GM12878 (cell line): ENCODE results near the gene B4GALT1. TPM values are rescaled to one million over a fixed set of nuclear protein-coding genes. Genes with fewer than 3 reads are reported as not detected.

Source experiments
- ATAC-seq: fragments of 200-7000 bp; cut with Tn5 transposase; 3 replicates; pipeline ENCODE4 v1.9.1; 2020; ENCODE audit warnings: mild to moderate bottlenecking, moderate library complexity
- BruUV-seq: library from RNA; stranded (reverse); fragments of 400-500 nt; replicated peaks from 2 replicates; lab custom pipeline; 2021; lab: Mats Ljungman, UMichigan
- CTCF ChIA-PET: fragments of 300-600 bp; sonication (Branson Sonifier 250); formaldehyde crosslinking; extraction: SDS; loops from one replicate; lab custom pipeline; 2021; ENCODE audit warnings: inconsistent platforms; lab: Yijun Ruan, JAX
- POLR2A ChIA-PET: fragments of 350-600 bp; formaldehyde crosslinking; extraction: SDS; loops from one replicate; lab custom pipeline; 2021; ENCODE audit warnings: inconsistent platforms; lab: Charles Lee
- RAD21 ChIA-PET: fragments of 300-600 bp; sonication (Branson Sonifier 250); formaldehyde crosslinking; loops from one replicate; lab custom pipeline; 2023; ENCODE audit warnings: antibody characterized with exemption; ENCODE audit not compliant: unreplicated experiment; lab: Charles Lee
- SMC1A ChIA-PET: fragments of 300-600 bp; sonication (Branson Sonifier 250); formaldehyde crosslinking; loops from one replicate; lab custom pipeline; 2023; ENCODE audit not compliant: unreplicated experiment, uncharacterized antibody; lab: Charles Lee
- DNase-seq: peaks from one replicate; pipeline ENCODE4 v3.0.0-alpha.2; 2011; ENCODE audit warnings: low read depth, low spot score
- FAIRE-seq: peaks from 3 replicates; lab custom pipeline; 2011; peaks lifted over from hg19 to GRCh38; lab: Jason Lieb, UNC
- H2AFZ ChIP-seq: 2 replicates; pipeline ENCODE4 v1.6.0; 2011; ENCODE audit warnings: low read depth, low read length, control low read depth; ENCODE audit not compliant: control insufficient read depth
- H3K27ac ChIP-seq: 2 replicates; pipeline ENCODE4 v1.5.1; 2011; ENCODE audit warnings: control low read depth; ENCODE audit not compliant: control insufficient read depth, insufficient read depth
- H3K27me3 ChIP-seq, 2 experiments: replicated peaks in 1 of 2; 2 replicates each; pipeline versions ENCODE4 v1.6.0 to v1.6.1; 2011; ENCODE audit warnings: low read length in 1 of 2; ENCODE audit not compliant: control insufficient read depth in 2 of 2, insufficient read depth in 2 of 2
- H3K36me3 ChIP-seq, 2 experiments: 2 replicates each; pipeline ENCODE4 v1.5.1; 2011; ENCODE audit warnings: low read length in 1 of 2; ENCODE audit not compliant: control insufficient read depth in 2 of 2, insufficient read depth in 2 of 2
- H3K4me1 ChIP-seq: 2 replicates; pipeline ENCODE4 v1.6.1; 2011; ENCODE audit warnings: mild to moderate bottlenecking, low read length, moderate library complexity, mixed read lengths; ENCODE audit not compliant: control insufficient read depth, insufficient read depth
- H3K4me2 ChIP-seq: 2 replicates; pipeline ENCODE4 v1.6.0; 2011; ENCODE audit warnings: control low read depth; ENCODE audit not compliant: control insufficient read depth, insufficient read depth
- H3K4me3 ChIP-seq: fragments of 200-600 bp; sonication (generic); 2 replicates; pipeline ENCODE4 v1.5.1; 2016
- H3K79me2 ChIP-seq: 2 replicates; pipeline ENCODE4 v1.6.0; 2011; ENCODE audit warnings: low read length; ENCODE audit not compliant: control insufficient read depth, insufficient read depth
- H3K9ac ChIP-seq: 2 replicates; pipeline ENCODE4 v1.8.0; 2011; ENCODE audit warnings: low read length, control low read depth, mixed read lengths; ENCODE audit not compliant: control insufficient read depth, insufficient read depth
- H3K9me3 ChIP-seq: replicated peaks from 3 replicates; pipeline ENCODE4 v1.5.1; 2011; ENCODE audit warnings: mild to moderate bottlenecking, low read length; ENCODE audit not compliant: control insufficient read depth, insufficient read depth
- H4K20me1 ChIP-seq: 2 replicates; pipeline ENCODE4 v1.6.0; 2011; ENCODE audit not compliant: control insufficient read depth, insufficient read depth
- BCL11A ChIP-seq: IDR thresholded peaks from 2 replicates; pipeline ENCODE4 v1.6.1; 2011; ENCODE audit warnings: low read depth, low read length
- GABPA ChIP-seq: IDR thresholded peaks from 2 replicates; pipeline ENCODE4 v1.6.1; 2014; ENCODE audit warnings: antibody characterized with exemption, low read depth, mild to moderate bottlenecking, inconsistent platforms
- STAT1 ChIP-seq: fragments of 450-650 bp; conservative IDR thresholded peaks from 2 replicates; pipeline ENCODE4 v1.6.1; 2014; ENCODE audit warnings: antibody characterized with exemption, mild to moderate bottlenecking
- TCF3 ChIP-seq: IDR thresholded peaks from 2 replicates; pipeline ENCODE4 v1.6.1; 2012; ENCODE audit warnings: low read depth, mild to moderate bottlenecking, low read length, borderline replicate concordance; ENCODE audit not compliant: insufficient read depth
- YBX1 ChIP-seq: fragments of 450-650 bp; IDR thresholded peaks from 2 replicates; pipeline ENCODE4 v1.6.1; 2016; ENCODE audit warnings: antibody characterized with exemption
- ZNF217 ChIP-seq: fragments of 450-650 bp; IDR thresholded peaks from 2 replicates; pipeline ENCODE4 v1.6.1; 2017; ENCODE audit warnings: antibody characterized with exemption, mild to moderate bottlenecking
- ZSCAN29 ChIP-seq: fragments of 450-650 bp; IDR thresholded peaks from 2 replicates; pipeline ENCODE4 v1.6.1; 2017; ENCODE audit warnings: mild to moderate bottlenecking, moderate library complexity
- WGBS: methylation state at CpG from one replicate; pipeline ENCODE4 v1.1.6; 2016; ENCODE audit warnings: low lambda C conversion rate; ENCODE audit not compliant: insufficient replicate concordance, insufficient coverage; ENCODE audit errors: missing lambda C conversion rate; 5-methylcytosine and 5-hydroxymethylcytosine counted together
- in situ Hi-C: fragments of 300-500 bp; cut with MboI; formaldehyde crosslinking; loops from 9 replicates; pipeline ENCODE4 v1.14.3; 2018; ENCODE audit warnings: mixed read lengths
- intact Hi-C: fragments of 100-400 bp; cut with micrococcal nuclease; formaldehyde crosslinking; loops from one replicate; pipeline ENCODE4 v1.14.2; 2022; ENCODE audit not compliant: unreplicated experiment
- polyA plus RNA-seq, 11 experiments: library from polyadenylated mRNA; depleted of rRNA in 4 of 11; unstranded in 6 of 11; stranded (reverse) in 5 of 11; fragments of >200 nt; fragmentation: Nextera tagmentation in 4 of 11; fragmentation: Illumina TruSeq in 1 of 11; extraction: Ambion mirVana in 4 of 11; extraction: Trizol in 1 of 11; gene quantifications; 1 replicate in 1 of 11; 2 replicates in 10 of 11; pipeline versions ENCODE4 v1.2.1 to v1.2.3, GENCODE V29; 2011 to 2016; ENCODE audit warnings: inconsistent platforms in 2 of 11, missing spikeins in 2 of 11, low read depth in 1 of 11
- total RNA-seq, 4 experiments: library from RNA; depleted of rRNA in 3 of 4; stranded (reverse); fragments of >200 nt in 3 of 4; fragmentation: Illumina TruSeq in 1 of 4; extraction: Trizol in 1 of 4; gene quantifications; 2 replicates each; pipeline versions ENCODE4 v1.2.1 to v1.2.3, GENCODE V29; 2013 to 2021
- TF ChIP-seq, protein P1 (sequence below): IDR thresholded peaks from 2 replicates; pipeline ENCODE4 v1.6.1; 2011; ENCODE audit warnings: borderline replicate concordance, low read depth, mild to moderate bottlenecking, moderate library complexity, low read length; ENCODE audit not compliant: insufficient read depth, poor library complexity, severe bottlenecking

B4GALT1 gene
- total and polyA plus RNA-seq, 10 of the 15 experiments (the other 5 are each of a cell fraction or from before 2014, with no cell fraction given), result 12.7 to 79.0 (median 41.0) TPM

DNA sequence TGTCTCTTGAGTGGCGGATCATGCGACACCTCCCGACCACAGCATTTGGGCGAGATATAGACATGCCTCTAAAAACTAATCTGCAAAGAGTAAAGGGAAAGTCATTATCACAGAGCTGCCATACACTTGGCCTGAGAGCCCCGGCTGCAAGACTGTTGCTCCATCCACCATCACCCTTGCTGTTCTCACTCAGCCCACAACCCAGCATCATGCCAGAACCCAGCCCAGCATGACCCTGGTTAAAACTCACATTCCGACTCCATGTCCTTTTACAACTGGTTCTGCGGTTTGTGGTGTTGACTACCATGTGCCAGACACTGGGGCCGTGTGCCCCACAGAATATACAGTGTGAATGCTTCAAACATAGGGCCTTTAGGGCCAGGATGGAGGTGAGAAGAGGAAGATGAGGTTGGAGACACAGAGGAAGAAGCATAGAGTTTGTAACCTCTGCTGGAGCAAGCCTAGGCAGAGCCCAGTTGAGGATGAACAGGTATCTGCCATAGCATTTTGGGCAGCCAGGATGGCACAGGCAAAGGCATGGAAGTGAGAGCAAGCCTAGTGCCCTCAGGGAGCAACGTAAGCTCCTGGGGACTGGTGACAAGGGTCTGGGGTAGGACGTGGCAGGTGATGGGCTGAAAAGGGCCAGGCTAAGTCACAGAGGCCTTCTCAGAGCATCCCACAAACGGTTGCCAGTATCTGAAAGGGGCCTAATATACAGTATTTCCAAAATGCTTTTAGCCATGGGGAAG is 53.2 kb downstream of the B4GALT1 start:
- TF ChIP-seq, protein P1, sequence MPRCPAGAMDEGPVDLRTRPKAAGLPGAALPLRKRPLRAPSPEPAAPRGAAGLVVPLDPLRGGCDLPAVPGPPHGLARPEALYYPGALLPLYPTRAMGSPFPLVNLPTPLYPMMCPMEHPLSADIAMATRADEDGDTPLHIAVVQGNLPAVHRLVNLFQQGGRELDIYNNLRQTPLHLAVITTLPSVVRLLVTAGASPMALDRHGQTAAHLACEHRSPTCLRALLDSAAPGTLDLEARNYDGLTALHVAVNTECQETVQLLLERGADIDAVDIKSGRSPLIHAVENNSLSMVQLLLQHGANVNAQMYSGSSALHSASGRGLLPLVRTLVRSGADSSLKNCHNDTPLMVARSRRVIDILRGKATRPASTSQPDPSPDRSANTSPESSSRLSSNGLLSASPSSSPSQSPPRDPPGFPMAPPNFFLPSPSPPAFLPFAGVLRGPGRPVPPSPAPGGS, result no peak
- TF ChIP-seq STAT1 (no peak), ZSCAN29 (no peak), BCL11A (no peak)
- FAIRE-seq (no peak), ATAC-seq (no peak), DNase-seq (no peak)
- RAD21 ChIA-PET, result no interaction called here
- CTCF ChIA-PET, result interaction anchor here (1.1 kb wide), 1 partner anchor 112 kb away, joined by 3 read pairs; no protein-coding TSS in a partner anchor
- POLR2A ChIA-PET, result no interaction called here
- no peak overlapping the region for H3K9ac ChIP-seq
- H3K9me3 ChIP-seq, result no peaks in the 10 kb centered on the region
- in situ Hi-C loops, result no loop called here
- no peak overlapping the region for H3K4me2 ChIP-seq
- no peaks in the 10 kb centered on the region; the same call in 1 of the 2 replicates for H3K79me2 ChIP-seq
- no peak overlapping the region for H3K27ac ChIP-seq
- H3K4me3 ChIP-seq, result no peak overlapping the region
- no peaks in the 10 kb centered on the region for H3K27me3 ChIP-seq
- intact Hi-C loops, result no loop called here
- no TSS peak for BruUV-seq
- 0 out of 2 replicates have a peak, but pooled peaks cover 4% of the 10 kb centered on the region for H4K20me1 ChIP-seq
- H3K36me3 ChIP-seq, result peaks cover 15 to 32% of the 10 kb centered on the region in 2 experiments
- H2AFZ ChIP-seq, result no peak overlapping the region
- SMC1A ChIA-PET, result no interaction called here
- WGBS, result 92% methylated on average over 11 of the region's 11 CpGs
- H3K4me1 ChIP-seq, result peaks cover 13% of the 10 kb centered on the region

DNA sequence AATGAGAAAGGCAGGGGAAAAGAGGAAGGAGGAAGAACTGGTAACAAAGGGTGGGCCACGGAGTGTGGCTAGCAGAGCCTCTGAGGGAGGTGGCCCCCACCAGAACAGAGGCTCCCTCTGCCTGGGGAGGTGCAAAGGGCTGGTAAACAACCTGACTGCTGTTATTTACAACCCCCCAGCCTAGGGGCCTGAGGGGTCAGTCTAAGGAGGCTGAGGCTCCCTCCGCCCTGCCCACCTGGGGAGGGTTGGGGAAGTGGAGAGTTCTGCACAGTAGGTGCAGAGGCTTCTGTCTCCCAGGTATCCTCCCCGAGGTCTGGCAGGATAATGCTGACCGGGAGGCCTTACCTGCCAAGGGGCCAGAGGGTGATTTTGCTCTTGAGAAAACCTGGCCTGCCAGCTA is 55.0 kb downstream of the B4GALT1 start:
- H3K4me2 ChIP-seq, result no peak overlapping the region
- ChIA-PET SMC1A (interaction anchor here (0.9 kb wide), 1 partner anchor 28 kb away, joined by 3 read pairs; no protein-coding TSS in a partner anchor), POLR2A (no interaction called here), CTCF (interaction anchor here (1.3 kb wide), 1 partner anchor 24 kb away, joined by 3 read pairs; no protein-coding TSS in a partner anchor), RAD21 (no interaction called here)
- no peak overlapping the region for H3K9ac ChIP-seq
- TF ChIP-seq GABPA (no peak), ZNF217 (no peak), TCF3 (no peak), YBX1 (no peak)
- H3K4me1 ChIP-seq, result peaks cover 3% of the 10 kb centered on the region; the same call in 1 of the 2 replicates
- H3K36me3 ChIP-seq, result peaks cover 15 to 32% of the 10 kb centered on the region in 2 experiments
- no peak overlapping the region for H3K4me3 ChIP-seq
- intact Hi-C loops (no loop called here), in situ Hi-C loops (no loop called here)
- DNase-seq (no peak), FAIRE-seq (no peak), ATAC-seq (no peak)
- no TSS peak for BruUV-seq
- H3K9me3 ChIP-seq, result no peaks in the 10 kb centered on the region
- H2AFZ ChIP-seq, result no peak overlapping the region
- no peak overlapping the region for H3K27ac ChIP-seq
- 0 out of 2 replicates have a peak, but pooled peaks cover 4% of the 10 kb centered on the region for H4K20me1 ChIP-seq
- H3K27me3 ChIP-seq, result no peaks in the 10 kb centered on the region
- WGBS, result 97% methylated on average over 4 of the region's 4 CpGs
- H3K79me2 ChIP-seq, result no peaks in the 10 kb centered on the region; the same call in 1 of the 2 replicates
